ENCODE measurements around the gene RARRES2. TPM values are rescaled to one million over a fixed set of nuclear protein-coding genes. Genes with fewer than 3 reads are reported as not detected.
A peak's percentile ranks its signal among the peaks of the same experiment; 100 is the strongest.

The RARRES2 gene
- total RNA-seq, 1 donor from 2014 or later, result 26.3 TPM

GRCh38 chr7:150335108-150335773 is 6.2 kb downstream of the RARRES2 start:
- no peaks in the 10 kb centered on the region for H3K9me3 Mint-ChIP-seq
- DNase-seq (ENCODE audit: low read depth, low spot score), result no peak
- H3K27me3 Mint-ChIP-seq (ENCODE audit: low read depth), result peaks cover 15% of the 10 kb centered on the region
- H3K4me3 Mint-ChIP-seq, result no peak overlapping the region
- no peaks in the 10 kb centered on the region for H3K36me3 Mint-ChIP-seq (ENCODE audit: low read depth)
- peaks cover 10% of the 10 kb centered on the region for H3K4me1 Mint-ChIP-seq
- no peak overlapping the region for H3K27ac Mint-ChIP-seq (ENCODE audit: unreplicated experiment)
- TF ChIP-seq CTCF (conservative IDR thresholded peaks at IDR 0.05), result no peak

- DNase-seq (ENCODE audit: low read depth, low spot score), result no peak
- no peaks in the 10 kb centered on the region for H3K36me3 Mint-ChIP-seq (ENCODE audit: low read depth)
- peaks cover 4% of the 10 kb centered on the region for H3K27me3 Mint-ChIP-seq (ENCODE audit: low read depth)
- H3K4me1 Mint-ChIP-seq, result no peaks in the 10 kb centered on the region
- H3K27ac Mint-ChIP-seq (ENCODE audit: unreplicated experiment), result peak overlapping the region; percentile 71
- no peak overlapping the region for H3K4me3 Mint-ChIP-seq
- no peak for TF ChIP-seq CTCF (conservative IDR thresholded peaks at IDR 0.05)
- no peaks in the 10 kb centered on the region for H3K9me3 Mint-ChIP-seq
Measured at GRCh38 chr7:150334108-150334507, 7.3 kb downstream of the RARRES2 start.

- Mint-ChIP-seq H3K27me3 (ENCODE audit: low read depth) (peaks cover 3% of the 10 kb centered on the region), H3K4me3 (no peak overlapping the region), H3K4me1 (no peaks in the 10 kb centered on the region), H3K36me3 (ENCODE audit: low read depth) (no peaks in the 10 kb centered on the region), H3K9me3 (no peaks in the 10 kb centered on the region), H3K27ac (ENCODE audit: unreplicated experiment) (no peak overlapping the region)
- no peak for TF ChIP-seq CTCF (conservative IDR thresholded peaks at IDR 0.05)
- no peak for DNase-seq (ENCODE audit: low read depth, low spot score)
Measured at GRCh38 chr7:150333659-150334058, 7.8 kb downstream of the RARRES2 start.

- H3K9me3 Mint-ChIP-seq, result no peaks in the 10 kb centered on the region
- H3K4me3 Mint-ChIP-seq, result no peak overlapping the region
- TF ChIP-seq CTCF (conservative IDR thresholded peaks at IDR 0.05), result no peak
- H3K27me3 Mint-ChIP-seq (ENCODE audit: low read depth), result peaks cover 2% of the 10 kb centered on the region
- no peak for DNase-seq (ENCODE audit: low read depth, low spot score)
- H3K27ac Mint-ChIP-seq (ENCODE audit: unreplicated experiment), result peak overlapping the region; percentile 86
- no peaks in the 10 kb centered on the region for H3K4me1 Mint-ChIP-seq
- H3K36me3 Mint-ChIP-seq (ENCODE audit: low read depth), result no peaks in the 10 kb centered on the region
Measured at GRCh38 chr7:150332852-150333635, 8.4 kb downstream of the RARRES2 start.

- Mint-ChIP-seq H3K36me3 (ENCODE audit: low read depth) (peaks cover 3% of the 10 kb centered on the region), H3K4me3 (no peak overlapping the region), H3K27ac (ENCODE audit: unreplicated experiment) (no peak overlapping the region), H3K4me1 (peaks cover under 1% of the 10 kb centered on the region), H3K27me3 (ENCODE audit: low read depth) (no peaks in the 10 kb centered on the region), H3K9me3 (no peaks in the 10 kb centered on the region)
- no peak for DNase-seq (ENCODE audit: low read depth, low spot score)
- no peak for TF ChIP-seq CTCF (conservative IDR thresholded peaks at IDR 0.05)
Measured at GRCh38 chr7:150330211-150330885, 11.1 kb downstream of the RARRES2 start.
